CD4-positive, alpha-beta memory T cell (primary cell): ENCODE data around the gene NRXN3. TPM values are rescaled to one million over a fixed set of nuclear protein-coding genes. Genes with fewer than 3 reads are reported as not detected.

Source experiments
- CTCF ChIA-PET: fragments of 350-600 bp; sonication (Branson Sonifier 250); formaldehyde crosslinking; loops from one replicate; lab custom pipeline; 2021; ENCODE audit warnings: inconsistent platforms; ENCODE audit not compliant: partially characterized antibody; lab: Charles Lee
- POLR2A ChIA-PET: fragments of 350-600 bp; sonication (Branson Sonifier 250); formaldehyde crosslinking; loops from one replicate; lab custom pipeline; 2021; ENCODE audit not compliant: partially characterized antibody; lab: Charles Lee
- DNase-seq, 5 donors: peaks; one replicate each; pipeline versions ENCODE4 v3.0.0 to v3.0.0-alpha.2; 2020 to 2022; ENCODE audit warnings: mixed read lengths in 1 of 5
- H3K27ac ChIP-seq: one replicate; pipeline ENCODE4 v1.7.0; 2013; ENCODE audit warnings: low read depth, low read length
- H3K27me3 ChIP-seq: 2 replicates; pipeline ENCODE4 v1.7.0; 2013; ENCODE audit warnings: mild to moderate bottlenecking, low read length, moderate library complexity; ENCODE audit not compliant: insufficient read depth
- H3K36me3 ChIP-seq: 2 replicates; pipeline ENCODE4 v1.7.0; 2013; ENCODE audit warnings: mild to moderate bottlenecking, low read length, moderate library complexity; ENCODE audit not compliant: insufficient read depth
- H3K4me1 ChIP-seq: 2 replicates; pipeline ENCODE4 v1.7.0; 2013; ENCODE audit warnings: mild to moderate bottlenecking, low read length, moderate library complexity; ENCODE audit not compliant: insufficient read depth
- H3K4me3 ChIP-seq, 2 donors: one replicate each; pipeline ENCODE4 v1.7.0; 2013; ENCODE audit warnings: low read length in 2 of 2, mild to moderate bottlenecking in 1 of 2
- H3K9me3 ChIP-seq, 2 donors: one replicate each; pipeline ENCODE4 v1.7.0; 2013; ENCODE audit warnings: low read length in 2 of 2, control low read depth in 1 of 2; ENCODE audit not compliant: control insufficient read depth in 1 of 2
- H3K27ac Mint-ChIP-seq, 7 donors: one replicate each; pipeline ENCODE4 v1.8.0; 2020 to 2021; ENCODE audit warnings: mixed read lengths in 7 of 7, mild to moderate bottlenecking in 6 of 7, inconsistent platforms in 3 of 7, moderate library complexity in 3 of 7
- H3K27me3 Mint-ChIP-seq, 2 donors: one replicate each; pipeline ENCODE4 v1.8.0; 2020 to 2021; ENCODE audit warnings: mixed read lengths in 2 of 2
- H3K36me3 Mint-ChIP-seq, 2 donors: one replicate each; pipeline ENCODE4 v1.8.0; 2020 to 2021; ENCODE audit warnings: mixed read lengths in 2 of 2, inconsistent platforms in 1 of 2, mild to moderate bottlenecking in 1 of 2
- H3K4me1 Mint-ChIP-seq, 4 donors: one replicate each; pipeline ENCODE4 v1.8.0; 2020 to 2021; ENCODE audit warnings: mixed read lengths in 4 of 4, mild to moderate bottlenecking in 1 of 4
- H3K4me3 Mint-ChIP-seq, 8 donors: one replicate each; pipeline ENCODE4 v1.8.0; 2020 to 2021; ENCODE audit warnings: mixed read lengths in 8 of 8, mild to moderate bottlenecking in 7 of 8, moderate library complexity in 6 of 8, inconsistent platforms in 3 of 8
- H3K9me3 Mint-ChIP-seq, 8 donors: one replicate each; pipeline ENCODE4 v1.8.0; 2020 to 2021; ENCODE audit warnings: mixed read lengths in 8 of 8, mild to moderate bottlenecking in 5 of 8, inconsistent platforms in 3 of 8, moderate library complexity in 1 of 8
- intact Hi-C: fragments of 100-400 bp; cut with micrococcal nuclease; formaldehyde crosslinking; loops from one replicate; pipeline ENCODE4 v1.15.1; 2023
- polyA plus RNA-seq, 2 donors: library from polyadenylated mRNA; unstranded; fragments of 300-500 nt; fragmentation: Illumina TruSeq; gene quantifications; one replicate each; pipeline ENCODE4 v1.2.3, GENCODE V29; 2021
- total RNA-seq, 2 experiments: library from RNA; stranded (reverse); gene quantifications; one replicate each; pipeline ENCODE4 v1.2.3, GENCODE V29; 2021

The NRXN3 gene
- total and polyA plus RNA-seq, 4 experiments from 2014 or later, result not detected

DNA sequence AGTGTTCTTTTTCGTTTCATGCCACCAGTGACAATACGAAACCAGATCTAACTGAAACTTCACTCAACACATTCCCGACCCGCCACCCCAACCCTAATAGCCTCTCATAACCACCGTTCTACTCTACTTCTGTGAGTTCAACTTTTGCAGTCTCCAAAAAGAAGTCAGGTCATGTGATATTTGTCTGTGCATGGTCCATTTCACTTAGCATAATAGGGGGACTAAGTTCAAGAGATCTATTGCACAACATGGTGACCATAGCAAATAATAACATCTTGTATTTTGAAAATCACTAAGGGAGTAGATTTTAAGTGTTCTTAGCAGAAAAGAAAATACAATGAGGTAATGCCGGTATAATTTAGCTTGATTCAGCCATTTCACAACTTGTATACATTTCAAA is 1664.7 kb downstream of the NRXN3 start:
- Mint-ChIP-seq H3K9me3 (peaks cover 0 to 3% (median 0%) of the 10 kb centered on the region in 8 donors), H3K27me3 (no peaks in the 10 kb centered on the region), H3K27ac (no peak overlapping the region), H3K4me1 (no peaks in the 10 kb centered on the region), H3K36me3 (no peaks in the 10 kb centered on the region), H3K4me3 (no peak overlapping the region)
- no peaks in the 10 kb centered on the region for H3K36me3 ChIP-seq
- no peaks in the 10 kb centered on the region for H3K4me1 ChIP-seq
- no peak overlapping the region for H3K4me3 ChIP-seq
- ChIA-PET POLR2A (no interaction called here), CTCF (no interaction called here)
- H3K27ac ChIP-seq, result no peak overlapping the region
- H3K27me3 ChIP-seq, result no peaks in the 10 kb centered on the region
- H3K9me3 ChIP-seq, result no peaks in the 10 kb centered on the region
- DNase-seq, result no peak
- intact Hi-C loops, result no loop called here

DNA sequence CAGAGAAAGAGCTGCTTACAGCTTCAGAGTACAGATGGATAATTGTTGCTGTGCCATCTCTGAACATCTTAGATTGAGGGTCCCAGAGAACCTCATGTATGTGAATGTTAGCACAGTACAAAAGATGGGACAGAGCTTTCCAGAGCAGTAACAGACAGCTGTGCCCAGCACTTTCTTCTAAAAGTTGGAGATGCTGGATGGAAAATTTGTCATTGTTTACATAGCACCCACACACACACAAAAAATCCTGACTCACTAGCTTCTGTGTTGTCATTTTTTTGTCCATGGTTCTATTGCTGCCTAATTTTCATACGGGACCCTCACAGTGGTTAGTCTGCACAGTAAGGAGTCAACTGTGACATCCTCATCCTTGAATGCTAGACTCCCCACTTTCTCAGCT is 1666.4 kb downstream of the NRXN3 start:
- Mint-ChIP-seq H3K36me3 (no peaks in the 10 kb centered on the region), H3K4me1 (no peaks in the 10 kb centered on the region), H3K9me3 (peaks cover 0 to 3% (median 0%) of the 10 kb centered on the region in 8 donors), H3K27ac (no peak overlapping the region), H3K27me3 (no peaks in the 10 kb centered on the region), H3K4me3 (no peak overlapping the region)
- Histone ChIP-seq H3K9me3 (no peaks in the 10 kb centered on the region), H3K27me3 (no peaks in the 10 kb centered on the region), H3K36me3 (no peaks in the 10 kb centered on the region), H3K4me3 (no peak overlapping the region), H3K27ac (no peak overlapping the region), H3K4me1 (no peaks in the 10 kb centered on the region)
- intact Hi-C loops, result no loop called here
- DNase-seq, result no peak
- ChIA-PET CTCF (no interaction called here), POLR2A (no interaction called here)

DNA sequence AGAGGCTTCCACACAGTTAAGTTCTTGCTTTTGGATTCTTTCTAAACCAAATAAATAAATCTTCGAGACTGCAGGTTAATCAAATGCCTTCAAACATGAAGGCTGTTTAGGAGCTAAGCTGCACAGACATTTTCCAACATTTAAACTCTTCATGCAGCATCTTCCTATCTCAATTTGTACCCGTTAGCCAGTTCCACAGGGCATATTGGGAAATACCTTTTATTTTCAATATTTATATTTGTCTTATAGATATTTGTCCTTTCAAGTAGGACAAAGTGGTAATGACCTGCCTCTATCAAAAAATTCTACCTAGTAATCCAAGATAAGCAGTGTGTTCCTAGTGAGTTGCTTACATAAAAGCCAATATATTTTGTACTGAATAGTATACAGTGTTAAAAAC is 1667.5 kb downstream of the NRXN3 start:
- Mint-ChIP-seq H3K4me3 (no peak overlapping the region), H3K27me3 (no peaks in the 10 kb centered on the region), H3K27ac (no peak overlapping the region), H3K36me3 (no peaks in the 10 kb centered on the region), H3K4me1 (no peaks in the 10 kb centered on the region), H3K9me3 (peaks cover 0 to 3% (median 0%) of the 10 kb centered on the region in 8 donors)
- ChIA-PET POLR2A (no interaction called here), CTCF (no interaction called here)
- intact Hi-C loops, result no loop called here
- H3K4me1 ChIP-seq, result no peaks in the 10 kb centered on the region
- no peak overlapping the region for H3K27ac ChIP-seq
- no peak overlapping the region for H3K4me3 ChIP-seq
- H3K27me3 ChIP-seq, result no peaks in the 10 kb centered on the region
- H3K9me3 ChIP-seq, result no peaks in the 10 kb centered on the region
- no peak for DNase-seq
- no peaks in the 10 kb centered on the region for H3K36me3 ChIP-seq

DNA sequence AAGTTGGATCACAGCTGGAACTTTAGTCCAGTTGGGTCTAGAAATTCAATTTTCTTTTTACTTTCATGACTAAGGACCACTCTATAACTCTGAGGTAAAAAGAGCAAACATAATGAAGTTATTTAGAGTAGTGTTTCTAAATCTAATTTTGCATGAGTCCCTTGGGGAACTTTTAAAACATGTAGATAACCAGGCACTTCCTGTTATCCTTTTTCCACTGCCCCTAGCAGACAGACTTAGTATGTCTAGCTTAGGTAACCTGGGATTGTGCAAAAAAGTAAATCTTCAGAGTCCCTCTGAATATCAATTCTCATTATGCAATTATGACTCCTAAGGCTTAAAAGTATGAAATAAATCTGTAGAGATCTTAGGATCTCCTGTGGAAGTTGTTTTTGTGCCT is 1669.9 kb downstream of the NRXN3 start:
- CTCF ChIA-PET, result no interaction called here
- Histone ChIP-seq H3K27ac (no peak overlapping the region), H3K27me3 (no peaks in the 10 kb centered on the region), H3K4me3 (no peak overlapping the region), H3K36me3 (no peaks in the 10 kb centered on the region), H3K4me1 (no peaks in the 10 kb centered on the region), H3K9me3 (no peaks in the 10 kb centered on the region)
- POLR2A ChIA-PET, result no interaction called here
- no peak overlapping the region for H3K27ac Mint-ChIP-seq
- no peaks in the 10 kb centered on the region for H3K27me3 Mint-ChIP-seq
- H3K4me1 Mint-ChIP-seq, result no peaks in the 10 kb centered on the region
- no peaks in the 10 kb centered on the region for H3K36me3 Mint-ChIP-seq
- H3K9me3 Mint-ChIP-seq, result peaks cover 0 to 3% (median 0%) of the 10 kb centered on the region in 8 donors
- no peak for DNase-seq
- intact Hi-C loops, result no loop called here
- H3K4me3 Mint-ChIP-seq, result no peak overlapping the region

DNA sequence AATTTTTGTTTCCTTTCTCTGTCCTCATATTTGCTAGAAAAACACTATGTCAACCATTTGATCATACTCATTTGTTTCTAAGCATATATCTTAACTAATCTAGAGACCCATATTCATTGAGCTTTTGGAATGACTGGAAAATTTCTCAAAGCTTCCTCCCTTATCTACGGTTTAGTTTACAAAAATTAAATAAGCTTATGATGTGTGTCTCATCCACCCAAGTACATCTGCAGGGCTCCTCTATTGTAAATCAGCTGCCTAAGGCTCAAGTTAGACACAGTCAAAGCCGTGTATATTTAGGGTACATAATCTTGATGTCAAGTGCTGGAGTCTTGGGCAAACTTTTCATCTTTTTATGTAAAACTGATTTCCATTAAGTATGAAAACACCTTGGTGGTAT is 1670.7 kb downstream of the NRXN3 start:
- no peaks in the 10 kb centered on the region for H3K4me1 Mint-ChIP-seq
- no peak overlapping the region for H3K4me3 Mint-ChIP-seq
- H3K27ac ChIP-seq, result no peak overlapping the region
- H3K27ac Mint-ChIP-seq, result no peak overlapping the region
- ChIA-PET POLR2A (no interaction called here), CTCF (no interaction called here)
- no peaks in the 10 kb centered on the region for H3K4me1 ChIP-seq
- no peak overlapping the region for H3K4me3 ChIP-seq
- no peaks in the 10 kb centered on the region for H3K9me3 ChIP-seq
- no peaks in the 10 kb centered on the region for H3K27me3 Mint-ChIP-seq
- no peaks in the 10 kb centered on the region for H3K36me3 ChIP-seq
- H3K9me3 Mint-ChIP-seq, result peaks cover 0 to 3% (median 0%) of the 10 kb centered on the region in 8 donors
- no peaks in the 10 kb centered on the region for H3K27me3 ChIP-seq
- no peak for DNase-seq
- H3K36me3 Mint-ChIP-seq, result no peaks in the 10 kb centered on the region
- intact Hi-C loops, result no loop called here

DNA sequence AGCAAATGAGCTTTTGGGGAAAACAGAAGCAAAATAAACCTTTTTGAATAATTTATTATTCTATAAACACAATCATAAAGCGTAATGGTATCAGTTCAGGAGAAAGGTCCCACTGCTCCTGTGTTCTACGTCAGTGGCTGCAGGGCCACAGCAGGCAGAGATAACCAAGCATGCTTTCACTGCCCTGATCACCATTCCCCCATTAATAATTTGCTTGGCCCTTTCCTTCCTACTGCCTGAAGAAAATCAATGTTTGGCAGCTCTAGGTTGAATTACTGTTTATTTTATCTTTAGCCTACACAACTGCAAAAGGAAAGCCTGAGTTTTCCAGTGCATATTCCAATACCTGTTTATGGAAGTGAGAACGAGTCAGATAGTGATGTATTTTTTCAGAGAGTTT is 1671.3 kb downstream of the NRXN3 start:
- Histone ChIP-seq H3K27ac (no peak overlapping the region), H3K9me3 (no peaks in the 10 kb centered on the region), H3K27me3 (no peaks in the 10 kb centered on the region), H3K4me1 (no peaks in the 10 kb centered on the region), H3K36me3 (no peaks in the 10 kb centered on the region), H3K4me3 (no peak overlapping the region)
- no peak for DNase-seq
- no peak overlapping the region for H3K27ac Mint-ChIP-seq
- CTCF ChIA-PET, result no interaction called here
- no peaks in the 10 kb centered on the region for H3K36me3 Mint-ChIP-seq
- no peaks in the 10 kb centered on the region for H3K27me3 Mint-ChIP-seq
- POLR2A ChIA-PET, result no interaction called here
- H3K4me1 Mint-ChIP-seq, result no peaks in the 10 kb centered on the region
- intact Hi-C loops, result no loop called here
- no peak overlapping the region for H3K4me3 Mint-ChIP-seq
- peaks cover 0 to 3% (median 0%) of the 10 kb centered on the region in 8 donors for H3K9me3 Mint-ChIP-seq

DNA sequence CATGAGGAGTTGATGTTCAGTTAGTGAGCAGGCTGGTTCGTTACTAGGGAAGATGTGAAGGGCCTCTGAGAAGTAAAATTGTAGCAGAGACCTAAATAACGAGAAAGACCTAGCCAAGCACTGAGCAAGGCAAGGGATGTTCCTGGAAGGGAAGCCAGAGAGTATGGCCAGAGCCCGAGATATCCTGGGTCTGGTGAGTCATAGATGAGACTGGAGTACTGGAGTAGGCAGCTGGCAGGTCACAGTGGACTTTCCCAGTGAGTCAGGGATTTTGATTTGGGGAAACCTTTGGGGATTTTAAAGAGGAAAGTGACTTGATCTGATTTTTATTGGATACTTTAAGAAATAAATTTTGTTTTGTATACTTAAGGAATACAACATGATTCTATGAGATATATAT is 1672.1 kb downstream of the NRXN3 start:
- H3K9me3 ChIP-seq, result no peaks in the 10 kb centered on the region
- ChIA-PET POLR2A (no interaction called here), CTCF (no interaction called here)
- Mint-ChIP-seq H3K27ac (no peak overlapping the region), H3K4me3 (no peak overlapping the region), H3K9me3 (peaks cover 0 to 3% (median 0%) of the 10 kb centered on the region in 8 donors), H3K27me3 (no peaks in the 10 kb centered on the region), H3K36me3 (no peaks in the 10 kb centered on the region), H3K4me1 (no peaks in the 10 kb centered on the region)
- no peaks in the 10 kb centered on the region for H3K27me3 ChIP-seq
- no peak overlapping the region for H3K4me3 ChIP-seq
- H3K36me3 ChIP-seq, result no peaks in the 10 kb centered on the region
- H3K4me1 ChIP-seq, result no peaks in the 10 kb centered on the region
- no peak for DNase-seq
- intact Hi-C loops, result no loop called here
- H3K27ac ChIP-seq, result no peak overlapping the region
